HL-60 (cell line): ENCODE data around the gene CNP.

ENCODE experiments used
- DNase-seq, 2 experiments: peaks; one replicate each; pipeline ENCODE4 v3.0.0-alpha.2; 2010 to 2020; ENCODE audit warnings: low read depth in 1 of 2, low spot score in 1 of 2
- H3K27ac ChIP-seq: fragments of 250-450 bp; sonication (Bioruptor Pico); replicated peaks from 2 replicates; pipeline ENCODE4 v1.5.1; 2020; ENCODE audit warnings: mild to moderate bottlenecking, moderate library complexity
- H3K27me3 ChIP-seq: fragments of 250-450 bp; sonication (Bioruptor Pico); 2 replicates; pipeline ENCODE4 v1.5.1; 2021; ENCODE audit warnings: mild to moderate bottlenecking, moderate library complexity; ENCODE audit not compliant: insufficient read depth, poor library complexity, severe bottlenecking
- H3K4me3 ChIP-seq: replicated peaks from 2 replicates; pipeline ENCODE4 v1.5.1; 2011; ENCODE audit warnings: mild to moderate bottlenecking, control low read depth, low read length; ENCODE audit not compliant: insufficient read depth
- CTCF ChIP-seq: IDR thresholded peaks from one replicate; pipeline ENCODE4 v1.5.1; 2011; ENCODE audit warnings: low read length, control low read depth, inconsistent platforms; ENCODE audit not compliant: insufficient read depth
- GABPA ChIP-seq: IDR thresholded peaks from 2 replicates; pipeline ENCODE4 v1.6.1; 2012; ENCODE audit warnings: low read depth
- POLR2AphosphoS5 ChIP-seq: IDR thresholded peaks from 2 replicates; pipeline ENCODE4 v1.6.1; 2012; ENCODE audit warnings: low read depth
- REST ChIP-seq: IDR thresholded peaks from 2 replicates; pipeline ENCODE4 v1.6.1; 2012; ENCODE audit warnings: low read depth; ENCODE audit not compliant: insufficient replicate concordance
- SPI1 ChIP-seq: IDR thresholded peaks from 2 replicates; pipeline ENCODE4 v1.6.1; 2012; ENCODE audit warnings: low read depth, mild to moderate bottlenecking, borderline replicate concordance

CNP gene

GRCh38 chr17:41970901-41971331 is 4.3 kb downstream of the CNP start:
- TF ChIP-seq POLR2AphosphoS5 (no peak), REST (no peak), CTCF (no peak), GABPA (no peak)
- no peak overlapping the region for H3K4me3 ChIP-seq

GRCh38 chr17:41971721-41972523 is 5.3 kb downstream of the CNP start:
- H3K27me3 ChIP-seq = no peaks in the 10 kb centered on the region
- no peak for DNase-seq
- H3K4me3 ChIP-seq = no peak overlapping the region
- no peak overlapping the region for H3K27ac ChIP-seq
- no peak for TF ChIP-seq REST
- TF ChIP-seq GABPA = no peak
- TF ChIP-seq CTCF = no peak
- TF ChIP-seq POLR2AphosphoS5 = no peak
- no peak for TF ChIP-seq SPI1

More at GRCh38 chr17:41970901-41971331, 4.3 kb downstream of the CNP start:
- Histone ChIP-seq H3K27me3 (no peaks in the 10 kb centered on the region), H3K27ac (no peak overlapping the region)
- no peak for DNase-seq

GRCh38 chr17:41972571-41973407 is 6.2 kb downstream of the CNP start:
- no peak for DNase-seq
- Histone ChIP-seq H3K27me3 (no peaks in the 10 kb centered on the region), H3K27ac (no peak overlapping the region), H3K4me3 (no peak overlapping the region)
- no peak for TF ChIP-seq SPI1
- no peak for TF ChIP-seq REST
- peak; percentile 16; the same call in 1 of the 2 replicates for TF ChIP-seq POLR2AphosphoS5
- no peak for TF ChIP-seq GABPA
